Keratinocyte (primary cell): Measurements from ENCODE around the gene STAB2. TPM values are rescaled to one million over a fixed set of nuclear protein-coding genes. Genes with fewer than 3 reads are reported as not detected.

Experiments
- DNase-seq: peaks from one replicate; pipeline ENCODE4 v3.0.0-alpha.2; 2011; ENCODE audit warnings: low read depth, missing footprints, low spot score
- FAIRE-seq: peaks from 2 replicates; lab custom pipeline; 2011; peaks lifted over from hg19 to GRCh38; lab: Jason Lieb, UNC
- H2AFZ ChIP-seq: 2 replicates; pipeline ENCODE4 v1.6.0; 2012; ENCODE audit warnings: low read length, control low read depth, inconsistent platforms; ENCODE audit not compliant: control insufficient read depth
- H3K27ac ChIP-seq: 2 replicates; pipeline ENCODE4 v1.5.1; 2011; ENCODE audit warnings: low read length; ENCODE audit not compliant: control insufficient read depth, insufficient read depth
- H3K27me3 ChIP-seq: 3 replicates; pipeline ENCODE4 v1.6.0; 2011; ENCODE audit warnings: low read length; ENCODE audit not compliant: control insufficient read depth, insufficient read depth; ENCODE audit errors: extremely low read depth
- H3K36me3 ChIP-seq, 2 experiments: 2 replicates in 1 of 2; 3 replicates in 1 of 2; pipeline ENCODE4 v1.5.1; 2011; ENCODE audit warnings: low read length in 2 of 2, mild to moderate bottlenecking in 1 of 2; ENCODE audit not compliant: control insufficient read depth in 2 of 2, insufficient read depth in 2 of 2; ENCODE audit errors: extremely low read depth in 1 of 2
- H3K4me1 ChIP-seq: 3 replicates; pipeline ENCODE4 v1.5.1; 2011; ENCODE audit warnings: low read length; ENCODE audit not compliant: control insufficient read depth, insufficient read depth; ENCODE audit errors: extremely low read depth
- H3K4me2 ChIP-seq: 3 replicates; pipeline ENCODE4 v1.6.0; 2011; ENCODE audit warnings: low read depth, low read length; ENCODE audit not compliant: control insufficient read depth, insufficient read depth; ENCODE audit errors: extremely low read depth
- H3K4me3 ChIP-seq, 3 experiments: fragments of 200-600 bp in 1 of 3; sonication (generic) in 1 of 3; 2 replicates in 2 of 3; 3 replicates in 1 of 3; pipeline ENCODE4 v1.5.1; 2011 to 2016; ENCODE audit warnings: low read length in 3 of 3, mild to moderate bottlenecking in 3 of 3, control low read depth in 2 of 3, inconsistent platforms in 1 of 3, low read depth in 1 of 3, mixed read lengths in 1 of 3, mixed run types in 1 of 3, moderate library complexity in 1 of 3; ENCODE audit not compliant: control insufficient read depth in 2 of 3, insufficient read depth in 2 of 3; ENCODE audit errors: extremely low read depth in 1 of 3
- H3K79me2 ChIP-seq: 2 replicates; pipeline ENCODE4 v1.6.0; 2012; ENCODE audit warnings: low read length; ENCODE audit not compliant: control insufficient read depth, insufficient read depth
- H3K9ac ChIP-seq: 3 replicates; pipeline ENCODE4 v1.6.0; 2011; ENCODE audit warnings: low read length; ENCODE audit not compliant: control insufficient read depth, insufficient read depth; ENCODE audit errors: extremely low read depth
- H3K9me1 ChIP-seq: 3 replicates; pipeline ENCODE4 v1.6.0; 2011; ENCODE audit warnings: low read length; ENCODE audit not compliant: control insufficient read depth, insufficient read depth; ENCODE audit errors: extremely low read depth
- H3K9me3 ChIP-seq: 2 replicates; pipeline ENCODE4 v1.5.1; 2012; ENCODE audit warnings: low read depth, low read length; ENCODE audit not compliant: control insufficient read depth
- H4K20me1 ChIP-seq: 3 replicates; pipeline ENCODE4 v1.6.0; 2011; ENCODE audit warnings: low read length; ENCODE audit not compliant: control insufficient read depth, insufficient read depth; ENCODE audit errors: extremely low read depth
- CTCF ChIP-seq, 3 experiments: IDR thresholded peaks in 1 of 3; conservative IDR thresholded peaks in 1 of 3; optimal IDR thresholded peaks in 1 of 3; 2 replicates in 2 of 3; 3 replicates in 1 of 3; pipeline versions ENCODE3 to v1.5.1; 2011; ENCODE audit warnings: low read length in 3 of 3, mild to moderate bottlenecking in 3 of 3, moderate library complexity in 2 of 3, control low read depth in 1 of 3, inconsistent platforms in 1 of 3; ENCODE audit not compliant: insufficient read depth in 2 of 3; ENCODE audit errors: extremely low read depth in 1 of 3
- EZH2 ChIP-seq: IDR thresholded peaks from one replicate; pipeline ENCODE4 v1.6.1; 2012; ENCODE audit warnings: inconsistent platforms, mild to moderate bottlenecking, low read length, moderate library complexity
- dilution Hi-C: fragments of 300-500 bp; cut with MboI; formaldehyde crosslinking; loops from one replicate; pipeline ENCODE4 v1.7.0; 2020; ENCODE audit warnings: low sequenced_read_pairs; ENCODE audit not compliant: extremely low pct_ligation_motif_present
- polyA plus RNA-seq, 5 experiments: library from polyadenylated mRNA; depleted of rRNA in 3 of 5; stranded (reverse) in 3 of 5; stranded (forward) in 1 of 5; unstranded in 1 of 5; fragments of >200 nt; gene quantifications; 1 replicate in 1 of 5; 2 replicates in 3 of 5; 3 replicates in 1 of 5; pipeline versions ENCODE4 v1.2.1 to v1.2.3, GENCODE V29; 2011 to 2012; ENCODE audit warnings: missing spikeins in 2 of 5, low read depth in 1 of 5, low replicate concordance in 1 of 5

Gene STAB2
- polyA plus RNA-seq, 1 donor (not counting 4 experiments of a cell fraction or from before 2014, with no cell fraction given) = not detected

- Histone ChIP-seq H3K4me3 (peak overlapping the region in 2 of 3 experiments; percentile 46 to 60), H3K9me3 (no peaks in the 10 kb centered on the region), H3K9ac (peak overlapping the region; percentile 78), H3K36me3 (peaks cover 10 to 15% of the 10 kb centered on the region in 2 experiments), H3K4me1 (peaks cover 72% of the 10 kb centered on the region), H2AFZ (peak overlapping the region; percentile 12), H3K9me1 (no peaks in the 10 kb centered on the region), H3K27me3 (no peaks in the 10 kb centered on the region), H3K27ac (peak overlapping the region; percentile 91), H3K79me2 (peaks cover 17% of the 10 kb centered on the region), H3K4me2 (peak overlapping the region; percentile 66), H4K20me1 (no peaks in the 10 kb centered on the region)
- dilution Hi-C loops = no loop called here
- FAIRE-seq (peak; percentile 98), DNase-seq (peak; percentile 84)
- TF ChIP-seq EZH2 (no peak), CTCF (optimal IDR thresholded peaks at IDR 0.05 in 1 of 3, IDR thresholded peaks at IDR 0.05 in 1 of 3, conservative IDR thresholded peaks at IDR 0.05 in 1 of 3; ENCODE audit: extremely low read depth in 1 of 3, insufficient read depth in 2 of 3, low read length in 3 of 3) (no peak)
Observed at GRCh38 chr12:103801709-103802585, 214.9 kb downstream of the STAB2 start.

- TF ChIP-seq EZH2 (no peak), CTCF (optimal IDR thresholded peaks at IDR 0.05 in 1 of 3, IDR thresholded peaks at IDR 0.05 in 1 of 3, conservative IDR thresholded peaks at IDR 0.05 in 1 of 3; ENCODE audit: extremely low read depth in 1 of 3, insufficient read depth in 2 of 3, low read length in 3 of 3) (no peak)
- Histone ChIP-seq H3K27me3 (no peaks in the 10 kb centered on the region), H4K20me1 (no peaks in the 10 kb centered on the region), H3K9me1 (no peaks in the 10 kb centered on the region), H2AFZ (no peak overlapping the region), H3K36me3 (peaks cover 10 to 13% of the 10 kb centered on the region in 2 experiments), H3K79me2 (peaks cover 22% of the 10 kb centered on the region), H3K4me2 (peak overlapping the region; percentile 66), H3K9ac (peak overlapping the region; percentile 78), H3K27ac (peak overlapping the region; percentile 91), H3K9me3 (no peaks in the 10 kb centered on the region), H3K4me1 (peaks cover 73% of the 10 kb centered on the region), H3K4me3 (peak overlapping the region in 2 of 3 experiments; percentile 46 to 60)
- FAIRE-seq (no peak), DNase-seq (no peak)
- dilution Hi-C loops = no loop called here
Observed at GRCh38 chr12:103802586-103802886, 215.5 kb downstream of the STAB2 start.
